SK-N-SH (cell line): ENCODE measurements around the gene AGBL5. TPM values are rescaled to one million over a fixed set of nuclear protein-coding genes. Genes with fewer than 3 reads are reported as not detected.
A peak's percentile ranks its signal among the peaks of the same experiment; 100 is the strongest.

Source experiments
- CTCF ChIA-PET: fragments of 300-600, 350-600 bp; formaldehyde crosslinking; extraction: SDS; loops from one replicate; lab custom pipeline; 2021; lab: Yijun Ruan, JAX
- POLR2A ChIA-PET: fragments of 350-600 bp; sonication (Branson Sonifier 250); formaldehyde crosslinking; extraction: SDS; loops from one replicate; lab custom pipeline; 2020; ENCODE audit warnings: antibody characterized with exemption, inconsistent platforms; lab: Yijun Ruan, JAX
- DNase-seq: peaks from one replicate; pipeline ENCODE4 v3.0.0; 2012
- H2AFZ ChIP-seq: fragments of 200-600 bp; sonication (generic); 2 replicates; pipeline ENCODE4 v1.8.1; 2016; ENCODE audit warnings: antibody characterized with exemption, mild to moderate bottlenecking, low read depth
- H3F3A ChIP-seq: fragments of 200-600 bp; sonication (generic); replicated peaks from 2 replicates; pipeline ENCODE3; 2016; ENCODE audit warnings: antibody characterized with exemption, mild to moderate bottlenecking; ENCODE audit not compliant: insufficient read depth
- H3K27ac ChIP-seq, 2 experiments: fragments of 200-500 bp in 1 of 2; fragments of 200-600 bp in 1 of 2; sonication (Bioruptor generic) in 1 of 2; sonication (generic), shearing (Covaris generic) in 1 of 2; 2 replicates each; pipeline versions ENCODE4 v1.5.1 to v1.6.1; 2014 to 2016; ENCODE audit warnings: low read depth in 2 of 2, inconsistent platforms in 1 of 2, low read length in 1 of 2, mild to moderate bottlenecking in 1 of 2, mixed read lengths in 1 of 2
- H3K27me3 ChIP-seq: fragments of 200-600 bp; sonication (generic), shearing (Covaris generic); 2 replicates; pipeline ENCODE4 v1.6.1; 2016; ENCODE audit warnings: mixed run types; ENCODE audit not compliant: insufficient read depth
- H3K36me3 ChIP-seq, 2 experiments: fragments of 200-500 bp in 1 of 2; fragments of 200-600 bp in 1 of 2; sonication (Bioruptor generic) in 1 of 2; sonication (generic) in 1 of 2; replicated peaks in 1 of 2; 2 replicates each; pipeline versions ENCODE3 to v1.5.1; 2014 to 2016; ENCODE audit warnings: low read length in 1 of 2, mild to moderate bottlenecking in 1 of 2; ENCODE audit not compliant: insufficient read depth in 2 of 2, control insufficient read depth in 1 of 2
- H3K4me1 ChIP-seq, 2 experiments: fragments of 200-500 bp in 1 of 2; fragments of 200-600 bp in 1 of 2; sonication (Bioruptor generic) in 1 of 2; sonication (generic), shearing (Covaris generic) in 1 of 2; 2 replicates each; pipeline versions ENCODE4 v1.5.1 to v1.6.1; 2014 to 2016; ENCODE audit warnings: low read depth in 1 of 2, low read length in 1 of 2, mixed run types in 1 of 2; ENCODE audit not compliant: insufficient read depth in 2 of 2, control insufficient read depth in 1 of 2
- H3K4me2 ChIP-seq: fragments of 200-600 bp; sonication (generic), shearing (Covaris generic); 2 replicates; pipeline ENCODE4 v1.6.1; 2017; ENCODE audit warnings: mixed run types
- H3K4me3 ChIP-seq, 2 experiments: fragments of 200-500 bp in 1 of 2; fragments of 200-600 bp in 1 of 2; sonication (Bioruptor generic) in 1 of 2; sonication (generic), shearing (Covaris generic) in 1 of 2; 2 replicates each; pipeline versions ENCODE4 v1.5.1 to v1.8.1; 2014 to 2016; ENCODE audit warnings: low read depth in 2 of 2, inconsistent platforms in 1 of 2, low read length in 1 of 2, mild to moderate bottlenecking in 1 of 2, mixed read lengths in 1 of 2, moderate library complexity in 1 of 2
- H3K79me2 ChIP-seq: fragments of 200-600 bp; sonication (generic); 2 replicates; pipeline ENCODE4 v1.8.1; 2017; ENCODE audit warnings: mild to moderate bottlenecking; ENCODE audit not compliant: insufficient read depth
- H3K9ac ChIP-seq: fragments of 200-600 bp; sonication (generic); 2 replicates; pipeline ENCODE4 v1.6.1; 2017; ENCODE audit warnings: mixed run types
- H3K9me2 ChIP-seq: fragments of 200-600 bp; sonication (generic); 2 replicates; pipeline ENCODE4 v1.6.1; 2017; ENCODE audit warnings: mixed run types
- H3K9me3 ChIP-seq: fragments of 200-600 bp; sonication (generic); 2 replicates; pipeline ENCODE4 v1.6.1; 2017; ENCODE audit warnings: mixed run types, mild to moderate bottlenecking, moderate library complexity
- H4K20me1 ChIP-seq: fragments of 200-600 bp; sonication (generic); 2 replicates; pipeline ENCODE4 v1.6.1; 2017; ENCODE audit warnings: mild to moderate bottlenecking, mixed run types; ENCODE audit not compliant: insufficient read depth
- EZH2phosphoT487 ChIP-seq: fragments of 200-600 bp; sonication (generic); IDR thresholded peaks from 2 replicates; pipeline ENCODE4 v1.6.1; 2017; ENCODE audit warnings: low read depth, mixed run types, mild to moderate bottlenecking, antibody characterized with exemption, moderate library complexity, borderline replicate concordance
- FOSL2 ChIP-seq: IDR thresholded peaks from 2 replicates; pipeline ENCODE4 v1.4.0; 2012; ENCODE audit warnings: low read depth, mild to moderate bottlenecking, moderate library complexity, borderline replicate concordance
- GABPA ChIP-seq: IDR thresholded peaks from 2 replicates; pipeline ENCODE4 v1.4.0; 2012; ENCODE audit warnings: low read depth, mild to moderate bottlenecking
- GATA2 ChIP-seq: sonication (generic); formaldehyde crosslinking; IDR thresholded peaks from 2 replicates; pipeline ENCODE4 v1.5.0; 2020; ENCODE audit warnings: mild to moderate bottlenecking, missing genetic modification reagents
- MXI1 ChIP-seq: IDR thresholded peaks from 2 replicates; pipeline ENCODE4 v1.6.1; 2012; ENCODE audit warnings: mild to moderate bottlenecking, low read depth, low read length, improper control_type of control experiment
- NFIC ChIP-seq: IDR thresholded peaks from 2 replicates; pipeline ENCODE4 v1.4.0; 2012; ENCODE audit warnings: borderline replicate concordance
- POLR2AphosphoS5 ChIP-seq: IDR thresholded peaks from 2 replicates; pipeline ENCODE4 v1.6.1; 2012; ENCODE audit warnings: low read depth, low read length
- RAD21 ChIP-seq: IDR thresholded peaks from 2 replicates; pipeline ENCODE4 v1.6.1; 2012; ENCODE audit warnings: mild to moderate bottlenecking, low read length
- RCOR1 ChIP-seq: fragments of 150-350 bp; IDR thresholded peaks from 2 replicates; pipeline ENCODE4 v1.6.1; 2017; ENCODE audit warnings: antibody characterized with exemption, low read length
- REST ChIP-seq: IDR thresholded peaks from 2 replicates; pipeline ENCODE4 v1.6.1; 2012; ENCODE audit warnings: mild to moderate bottlenecking, low read depth, low read length, moderate library complexity
- RFX5 ChIP-seq: IDR thresholded peaks from 2 replicates; pipeline ENCODE4 v1.6.1; 2012; ENCODE audit warnings: mild to moderate bottlenecking, improper control_type of control experiment, low read length
- SIN3A ChIP-seq: IDR thresholded peaks from 2 replicates; pipeline ENCODE4 v1.6.1; 2012; ENCODE audit warnings: low read depth, mild to moderate bottlenecking, low read length, moderate library complexity, borderline replicate concordance
- TAF1 ChIP-seq: IDR thresholded peaks from 2 replicates; pipeline ENCODE4 v1.6.1; 2012; ENCODE audit warnings: low read depth, mild to moderate bottlenecking, low read length, moderate library complexity, borderline replicate concordance
- TCF12 ChIP-seq: IDR thresholded peaks from 2 replicates; pipeline ENCODE4 v1.4.0; 2012
- TEAD4 ChIP-seq: IDR thresholded peaks from 2 replicates; pipeline ENCODE4 v1.4.0; 2012; ENCODE audit warnings: mild to moderate bottlenecking, borderline replicate concordance; ENCODE audit not compliant: insufficient read depth
- USF2 ChIP-seq: fragments of 150-350 bp; IDR thresholded peaks from 2 replicates; pipeline ENCODE4 v1.6.1; 2017; ENCODE audit warnings: antibody characterized with exemption, low read length, low read depth, borderline replicate concordance
- ZBTB33 ChIP-seq: IDR thresholded peaks from 2 replicates; pipeline ENCODE4 v1.4.0; 2012; ENCODE audit warnings: low read depth, borderline replicate concordance
- WGBS: methylation state at CpG from one replicate; pipeline ENCODE4 v1.1.6; 2017; ENCODE audit warnings: low lambda C conversion rate; 5-methylcytosine and 5-hydroxymethylcytosine counted together
- polyA plus RNA-seq, 3 experiments: library from polyadenylated mRNA; depleted of rRNA; stranded (reverse); fragments of >200 nt; gene quantifications; 2 replicates each; pipeline ENCODE4 v1.2.3, GENCODE V29; 2012
- TF ChIP-seq, protein P1 (sequence below): IDR thresholded peaks from 2 replicates; pipeline ENCODE4 v1.4.0; 2012; ENCODE audit warnings: low read depth

Gene AGBL5
- polyA plus RNA-seq, 1 of the 3 experiments (the other 2 are of a cell fraction): 45.5 TPM

GRCh38 chr2:27050996-27051901, at the start of gene AGBL5 (continued):
- TF ChIP-seq REST: peak; percentile 11; the same call in 1 of the 2 replicates
- peak; percentile 35 for TF ChIP-seq GABPA
- no peak for TF ChIP-seq EZH2phosphoT487
- TF ChIP-seq USF2: 0 out of 2 replicates have a peak, but pooled peaks have one; percentile 1
- TF ChIP-seq TEAD4: peak; percentile 87
- TF ChIP-seq NFIC: no peak
- TF ChIP-seq TCF12: peak; percentile 22; the same call in 1 of the 2 replicates
- peak; percentile 54 for TF ChIP-seq ZBTB33
- no peak for TF ChIP-seq GATA2 (CRISPR knock-in tag)
- TF ChIP-seq, protein P1, sequence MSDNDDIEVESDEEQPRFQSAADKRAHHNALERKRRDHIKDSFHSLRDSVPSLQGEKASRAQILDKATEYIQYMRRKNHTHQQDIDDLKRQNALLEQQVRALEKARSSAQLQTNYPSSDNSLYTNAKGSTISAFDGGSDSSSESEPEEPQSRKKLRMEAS: peak; percentile 100
- peak; percentile 69 for TF ChIP-seq RFX5

DNA sequence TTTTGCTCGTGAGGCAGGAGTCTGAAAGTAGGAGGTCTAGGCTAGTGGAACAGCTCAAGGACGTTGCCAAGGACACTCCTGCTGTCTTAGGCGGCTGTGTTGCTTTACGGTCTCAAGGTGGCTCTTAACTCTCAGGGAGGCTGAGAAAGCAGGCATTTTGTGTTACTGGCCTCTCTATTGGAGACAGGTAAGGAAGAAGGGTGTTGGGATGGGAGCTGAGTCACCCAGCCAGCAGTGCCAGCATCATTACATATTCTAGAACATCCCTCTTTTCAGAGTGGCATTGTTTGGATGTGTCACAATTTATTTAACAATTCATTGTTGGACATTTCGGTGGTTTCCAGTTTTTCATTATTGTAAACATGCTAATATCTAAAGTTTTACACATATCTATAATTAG, 49.5 kb upstream of the AGBL5 start:
- Histone ChIP-seq H3K27me3 (no peaks in the 10 kb centered on the region), H3K9me3 (no peaks in the 10 kb centered on the region), H3K4me1 (0 out of 4 replicates have a peak, but pooled peaks cover 0 to 7% of the 10 kb centered on the region in 2 experiments), H3K27ac (no peak overlapping the region), H3K4me2 (no peak overlapping the region), H3K9me2 (no peaks in the 10 kb centered on the region), H2AFZ (no peak overlapping the region), H3K4me3 (no peak overlapping the region), H3F3A (no peaks in the 10 kb centered on the region), H3K9ac (no peak overlapping the region), H4K20me1 (no peaks in the 10 kb centered on the region), H3K79me2 (no peaks in the 10 kb centered on the region), H3K36me3 (no peaks in the 10 kb centered on the region)
- 78% methylated on average over 5 of the region's 5 CpGs for WGBS
- CTCF ChIA-PET: interaction anchor here (0.9 to 33.3 kb wide), 4 partner anchors 11 to 59 kb away, joined by 3 to 1017 read pairs (median 34); partner anchors contain the start of gene MAPRE3
- no peak for DNase-seq
- POLR2A ChIA-PET: no interaction called here
- TF ChIP-seq RAD21: no peak
- TF ChIP-seq SIN3A: no peak
- TF ChIP-seq TAF1: no peak
- TF ChIP-seq FOSL2: no peak
- TF ChIP-seq RCOR1: no peak
- no peak for TF ChIP-seq ZBTB33
- TF ChIP-seq MXI1: no peak
- TF ChIP-seq POLR2AphosphoS5: no peak
- no peak for TF ChIP-seq USF2
- no peak for TF ChIP-seq TCF12
